GM12878 (cell line): ENCODE results near the gene DHX40. TPM values are rescaled to one million over a fixed set of nuclear protein-coding genes. Genes with fewer than 3 reads are reported as not detected.

Source experiments
- ATAC-seq: fragments of 200-7000 bp; cut with Tn5 transposase; 3 replicates; pipeline ENCODE4 v1.9.1; 2020; ENCODE audit warnings: mild to moderate bottlenecking, moderate library complexity
- BruUV-seq: library from RNA; stranded (reverse); fragments of 400-500 nt; replicated peaks from 2 replicates; lab custom pipeline; 2021; lab: Mats Ljungman, UMichigan
- CTCF ChIA-PET: fragments of 300-600 bp; sonication (Branson Sonifier 250); formaldehyde crosslinking; extraction: SDS; loops from one replicate; lab custom pipeline; 2021; ENCODE audit warnings: inconsistent platforms; lab: Yijun Ruan, JAX
- POLR2A ChIA-PET: fragments of 350-600 bp; formaldehyde crosslinking; extraction: SDS; loops from one replicate; lab custom pipeline; 2021; ENCODE audit warnings: inconsistent platforms; lab: Charles Lee
- RAD21 ChIA-PET: fragments of 300-600 bp; sonication (Branson Sonifier 250); formaldehyde crosslinking; loops from one replicate; lab custom pipeline; 2023; ENCODE audit warnings: antibody characterized with exemption; ENCODE audit not compliant: unreplicated experiment; lab: Charles Lee
- SMC1A ChIA-PET: fragments of 300-600 bp; sonication (Branson Sonifier 250); formaldehyde crosslinking; loops from one replicate; lab custom pipeline; 2023; ENCODE audit not compliant: unreplicated experiment, uncharacterized antibody; lab: Charles Lee
- DNase-seq: peaks from one replicate; pipeline ENCODE4 v3.0.0-alpha.2; 2011; ENCODE audit warnings: low read depth, low spot score
- FAIRE-seq: peaks from 3 replicates; lab custom pipeline; 2011; peaks lifted over from hg19 to GRCh38; lab: Jason Lieb, UNC
- H2AFZ ChIP-seq: 2 replicates; pipeline ENCODE4 v1.6.0; 2011; ENCODE audit warnings: low read depth, low read length, control low read depth; ENCODE audit not compliant: control insufficient read depth
- H3K27ac ChIP-seq: 2 replicates; pipeline ENCODE4 v1.5.1; 2011; ENCODE audit warnings: control low read depth; ENCODE audit not compliant: control insufficient read depth, insufficient read depth
- H3K27me3 ChIP-seq, 2 experiments: replicated peaks in 1 of 2; 2 replicates each; pipeline versions ENCODE4 v1.6.0 to v1.6.1; 2011; ENCODE audit warnings: low read length in 1 of 2; ENCODE audit not compliant: control insufficient read depth in 2 of 2, insufficient read depth in 2 of 2
- H3K36me3 ChIP-seq, 2 experiments: 2 replicates each; pipeline ENCODE4 v1.5.1; 2011; ENCODE audit warnings: low read length in 1 of 2; ENCODE audit not compliant: control insufficient read depth in 2 of 2, insufficient read depth in 2 of 2
- H3K4me1 ChIP-seq: 2 replicates; pipeline ENCODE4 v1.6.1; 2011; ENCODE audit warnings: mild to moderate bottlenecking, low read length, moderate library complexity, mixed read lengths; ENCODE audit not compliant: control insufficient read depth, insufficient read depth
- H3K4me2 ChIP-seq: 2 replicates; pipeline ENCODE4 v1.6.0; 2011; ENCODE audit warnings: control low read depth; ENCODE audit not compliant: control insufficient read depth, insufficient read depth
- H3K4me3 ChIP-seq: fragments of 200-600 bp; sonication (generic); 2 replicates; pipeline ENCODE4 v1.5.1; 2016
- H3K79me2 ChIP-seq: 2 replicates; pipeline ENCODE4 v1.6.0; 2011; ENCODE audit warnings: low read length; ENCODE audit not compliant: control insufficient read depth, insufficient read depth
- H3K9ac ChIP-seq: 2 replicates; pipeline ENCODE4 v1.8.0; 2011; ENCODE audit warnings: low read length, control low read depth, mixed read lengths; ENCODE audit not compliant: control insufficient read depth, insufficient read depth
- H3K9me3 ChIP-seq: replicated peaks from 3 replicates; pipeline ENCODE4 v1.5.1; 2011; ENCODE audit warnings: mild to moderate bottlenecking, low read length; ENCODE audit not compliant: control insufficient read depth, insufficient read depth
- H4K20me1 ChIP-seq: 2 replicates; pipeline ENCODE4 v1.6.0; 2011; ENCODE audit not compliant: control insufficient read depth, insufficient read depth
- ETV6 ChIP-seq, 2 experiments: fragments of 450-650 bp in 1 of 2; IDR thresholded peaks in 1 of 2; conservative IDR thresholded peaks in 1 of 2; 2 replicates each; pipeline ENCODE4 v1.6.1; 2014; ENCODE audit warnings: antibody characterized with exemption in 1 of 2, borderline replicate concordance in 1 of 2, low read depth in 1 of 2, mild to moderate bottlenecking in 1 of 2, moderate library complexity in 1 of 2
- FOS ChIP-seq: IDR thresholded peaks from 3 replicates; pipeline ENCODE4 v1.6.1; 2011; ENCODE audit warnings: borderline replicate concordance; ENCODE audit not compliant: insufficient read length; ENCODE audit errors: extremely low read depth
- JUNB ChIP-seq: IDR thresholded peaks from 2 replicates; pipeline ENCODE4 v1.6.1; 2016; ENCODE audit warnings: antibody characterized with exemption, mild to moderate bottlenecking
- NR2F1 ChIP-seq: fragments of 450-650 bp; conservative IDR thresholded peaks from 2 replicates; pipeline ENCODE4 v1.6.1; 2017; ENCODE audit warnings: mild to moderate bottlenecking
- NRF1 ChIP-seq: conservative IDR thresholded peaks from 2 replicates; pipeline ENCODE4 v1.6.1; 2011; ENCODE audit warnings: mild to moderate bottlenecking, low read depth, low read length, improper control_type of control experiment
- POLR2AphosphoS2 ChIP-seq: IDR thresholded peaks from 2 replicates; pipeline ENCODE4 v1.6.1; 2011; ENCODE audit warnings: low read depth, mild to moderate bottlenecking, low read length, improper control_type of control experiment, moderate library complexity
- RAD21 ChIP-seq: IDR thresholded peaks from 2 replicates; pipeline ENCODE4 v1.6.1; 2011; ENCODE audit warnings: mild to moderate bottlenecking, low read depth, low read length, moderate library complexity; ENCODE audit not compliant: insufficient read depth
- STAT1 ChIP-seq: fragments of 450-650 bp; conservative IDR thresholded peaks from 2 replicates; pipeline ENCODE4 v1.6.1; 2014; ENCODE audit warnings: antibody characterized with exemption, mild to moderate bottlenecking
- TCF12 ChIP-seq: IDR thresholded peaks from 2 replicates; pipeline ENCODE4 v1.6.1; 2011; ENCODE audit warnings: low read depth, mild to moderate bottlenecking, low read length
- ZNF217 ChIP-seq: fragments of 450-650 bp; IDR thresholded peaks from 2 replicates; pipeline ENCODE4 v1.6.1; 2017; ENCODE audit warnings: antibody characterized with exemption, mild to moderate bottlenecking
- ZNF24 ChIP-seq: fragments of 450-650 bp; IDR thresholded peaks from 2 replicates; pipeline ENCODE4 v1.6.1; 2017; ENCODE audit warnings: antibody characterized with exemption, mild to moderate bottlenecking
- ZNF274 ChIP-seq: IDR thresholded peaks from one replicate; pipeline ENCODE4 v1.8.0; 2011; ENCODE audit not compliant: insufficient read length, insufficient read depth
- WGBS: methylation state at CpG from one replicate; pipeline ENCODE4 v1.1.6; 2016; ENCODE audit warnings: low lambda C conversion rate; ENCODE audit not compliant: insufficient replicate concordance, insufficient coverage; ENCODE audit errors: missing lambda C conversion rate; 5-methylcytosine and 5-hydroxymethylcytosine counted together
- in situ Hi-C: fragments of 300-500 bp; cut with MboI; formaldehyde crosslinking; loops from 9 replicates; pipeline ENCODE4 v1.14.3; 2018; ENCODE audit warnings: mixed read lengths
- intact Hi-C: fragments of 100-400 bp; cut with micrococcal nuclease; formaldehyde crosslinking; loops from one replicate; pipeline ENCODE4 v1.14.2; 2022; ENCODE audit not compliant: unreplicated experiment
- polyA plus RNA-seq, 11 experiments: library from polyadenylated mRNA; depleted of rRNA in 4 of 11; unstranded in 6 of 11; stranded (reverse) in 5 of 11; fragments of >200 nt; fragmentation: Nextera tagmentation in 4 of 11; fragmentation: Illumina TruSeq in 1 of 11; extraction: Ambion mirVana in 4 of 11; extraction: Trizol in 1 of 11; gene quantifications; 1 replicate in 1 of 11; 2 replicates in 10 of 11; pipeline versions ENCODE4 v1.2.1 to v1.2.3, GENCODE V29; 2011 to 2016; ENCODE audit warnings: inconsistent platforms in 2 of 11, missing spikeins in 2 of 11, low read depth in 1 of 11
- total RNA-seq, 4 experiments: library from RNA; depleted of rRNA in 3 of 4; stranded (reverse); fragments of >200 nt in 3 of 4; fragmentation: Illumina TruSeq in 1 of 4; extraction: Trizol in 1 of 4; gene quantifications; 2 replicates each; pipeline versions ENCODE4 v1.2.1 to v1.2.3, GENCODE V29; 2013 to 2021
- TF ChIP-seq, protein P1 (sequence below): fragments of 450-650 bp; formaldehyde crosslinking; IDR thresholded peaks from 2 replicates; pipeline ENCODE4 v1.4.0; 2022; ENCODE audit warnings: mild to moderate bottlenecking, moderate library complexity
- TF ChIP-seq, protein P2 (sequence below): fragments of 450-650 bp; IDR thresholded peaks from 2 replicates; pipeline ENCODE4 v1.6.1; 2018; ENCODE audit warnings: mild to moderate bottlenecking, low read depth, moderate library complexity; ENCODE audit not compliant: partially characterized antibody
- TF ChIP-seq, protein P3 (sequence below): fragments of 450-650 bp; IDR thresholded peaks from 2 replicates; pipeline ENCODE4 v1.6.1; 2017; ENCODE audit warnings: mild to moderate bottlenecking, moderate library complexity

DHX40 gene
- total and polyA plus RNA-seq, 10 of the 15 experiments (the other 5 are each of a cell fraction or from before 2014, with no cell fraction given), result 4.8 to 29.2 (median 12.0) TPM

DNA sequence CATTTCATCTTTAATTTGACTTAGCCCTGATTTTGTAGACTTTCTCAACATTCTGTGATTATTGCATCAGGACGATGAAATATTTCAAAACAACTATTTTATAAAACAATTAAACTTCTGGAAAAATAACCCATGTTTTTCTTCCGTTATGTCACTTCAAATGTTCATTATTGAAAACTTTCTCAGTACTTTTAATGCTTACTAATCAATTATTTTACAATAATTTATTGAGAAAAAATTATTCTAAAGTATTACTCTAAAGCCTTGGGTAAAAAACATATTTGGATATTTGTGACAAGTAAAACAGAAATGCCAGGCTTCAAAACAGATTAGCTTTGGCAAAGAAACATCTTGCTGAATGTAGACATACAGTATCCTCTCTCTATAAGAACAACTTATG, 46.3 kb upstream of the DHX40 start:
- no peaks in the 10 kb centered on the region for H3K27me3 ChIP-seq
- ChIA-PET SMC1A (interaction anchor here (0.6 to 1.8 kb wide), 6 partner anchors 13 to 247 kb away, joined by 3 to 7 read pairs (median 3); no protein-coding TSS in a partner anchor), CTCF (interaction anchor here (0.6 to 2.0 kb wide), 9 partner anchors 46 to 518 kb away, joined by 3 to 8 read pairs (median 5); partner anchors contain the start of gene DHX40), RAD21 (interaction anchor here (1.3 kb wide), 1 partner anchor 395 kb away, joined by 3 read pairs; no protein-coding TSS in a partner anchor), POLR2A (no interaction called here)
- BruUV-seq, result no TSS peak
- H3K4me1 ChIP-seq, result no peaks in the 10 kb centered on the region
- H3K79me2 ChIP-seq, result no peaks in the 10 kb centered on the region
- DNase-seq (no peak), ATAC-seq (no peak), FAIRE-seq (no peak)
- H3K27ac ChIP-seq, result no peak overlapping the region
- no peak overlapping the region for H3K4me2 ChIP-seq
- intact Hi-C loops (no loop called here), in situ Hi-C loops (no loop called here)
- H4K20me1 ChIP-seq, result no peaks in the 10 kb centered on the region
- no peak overlapping the region for H3K4me3 ChIP-seq
- WGBS, result 27% methylated on average over 2 of the region's 2 CpGs
- no peak overlapping the region for H2AFZ ChIP-seq
- no peaks in the 10 kb centered on the region for H3K36me3 ChIP-seq
- H3K9me3 ChIP-seq, result no peaks in the 10 kb centered on the region
- H3K9ac ChIP-seq, result no peak overlapping the region
- TF ChIP-seq, protein P1, sequence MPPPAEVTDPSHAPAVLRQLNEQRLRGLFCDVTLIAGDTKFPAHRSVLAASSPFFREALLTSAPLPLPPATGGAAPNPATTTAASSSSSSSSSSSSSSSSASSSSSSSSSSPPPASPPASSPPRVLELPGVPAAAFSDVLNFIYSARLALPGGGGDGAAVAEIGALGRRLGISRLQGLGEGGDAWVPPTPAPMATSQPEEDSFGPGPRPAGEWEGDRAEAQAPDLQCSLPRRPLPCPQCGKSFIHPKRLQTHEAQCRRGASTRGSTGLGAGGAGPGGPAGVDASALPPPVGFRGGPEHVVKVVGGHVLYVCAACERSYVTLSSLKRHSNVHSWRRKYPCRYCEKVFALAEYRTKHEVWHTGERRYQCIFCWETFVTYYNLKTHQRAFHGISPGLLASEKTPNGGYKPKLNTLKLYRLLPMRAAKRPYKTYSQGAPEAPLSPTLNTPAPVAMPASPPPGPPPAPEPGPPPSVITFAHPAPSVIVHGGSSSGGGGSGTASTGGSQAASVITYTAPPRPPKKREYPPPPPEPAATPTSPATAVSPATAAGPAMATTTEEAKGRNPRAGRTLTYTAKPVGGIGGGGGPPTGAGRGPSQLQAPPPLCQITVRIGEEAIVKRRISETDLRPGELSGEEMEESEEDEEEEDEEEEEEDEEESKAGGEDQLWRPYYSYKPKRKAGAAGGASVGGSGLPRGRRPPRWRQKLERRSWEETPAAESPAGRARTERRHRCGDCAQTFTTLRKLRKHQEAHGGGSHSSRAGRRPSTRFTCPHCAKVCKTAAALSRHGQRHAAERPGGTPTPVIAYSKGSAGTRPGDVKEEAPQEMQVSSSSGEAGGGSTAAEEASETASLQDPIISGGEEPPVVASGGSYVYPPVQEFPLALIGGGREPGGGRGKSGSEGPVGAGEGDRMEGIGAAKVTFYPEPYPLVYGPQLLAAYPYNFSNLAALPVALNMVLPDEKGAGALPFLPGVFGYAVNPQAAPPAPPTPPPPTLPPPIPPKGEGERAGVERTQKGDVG (CRISPR knock-in tag), result no peak
- TF ChIP-seq JUNB (no peak), ZNF24 (no peak), NRF1 (no peak), STAT1 (no peak), FOS (no peak), NR2F1 (no peak), ETV6 (conservative IDR thresholded peaks at IDR 0.05 in 1 of 2, IDR thresholded peaks at IDR 0.05 in 1 of 2; ENCODE audit: borderline replicate concordance in 1 of 2, low read depth in 1 of 2) (no peak), ZNF217 (no peak), POLR2AphosphoS2 (no peak), ZNF274 (no peak), TCF12 (no peak), RAD21 (no peak)
- TF ChIP-seq, protein P2, sequence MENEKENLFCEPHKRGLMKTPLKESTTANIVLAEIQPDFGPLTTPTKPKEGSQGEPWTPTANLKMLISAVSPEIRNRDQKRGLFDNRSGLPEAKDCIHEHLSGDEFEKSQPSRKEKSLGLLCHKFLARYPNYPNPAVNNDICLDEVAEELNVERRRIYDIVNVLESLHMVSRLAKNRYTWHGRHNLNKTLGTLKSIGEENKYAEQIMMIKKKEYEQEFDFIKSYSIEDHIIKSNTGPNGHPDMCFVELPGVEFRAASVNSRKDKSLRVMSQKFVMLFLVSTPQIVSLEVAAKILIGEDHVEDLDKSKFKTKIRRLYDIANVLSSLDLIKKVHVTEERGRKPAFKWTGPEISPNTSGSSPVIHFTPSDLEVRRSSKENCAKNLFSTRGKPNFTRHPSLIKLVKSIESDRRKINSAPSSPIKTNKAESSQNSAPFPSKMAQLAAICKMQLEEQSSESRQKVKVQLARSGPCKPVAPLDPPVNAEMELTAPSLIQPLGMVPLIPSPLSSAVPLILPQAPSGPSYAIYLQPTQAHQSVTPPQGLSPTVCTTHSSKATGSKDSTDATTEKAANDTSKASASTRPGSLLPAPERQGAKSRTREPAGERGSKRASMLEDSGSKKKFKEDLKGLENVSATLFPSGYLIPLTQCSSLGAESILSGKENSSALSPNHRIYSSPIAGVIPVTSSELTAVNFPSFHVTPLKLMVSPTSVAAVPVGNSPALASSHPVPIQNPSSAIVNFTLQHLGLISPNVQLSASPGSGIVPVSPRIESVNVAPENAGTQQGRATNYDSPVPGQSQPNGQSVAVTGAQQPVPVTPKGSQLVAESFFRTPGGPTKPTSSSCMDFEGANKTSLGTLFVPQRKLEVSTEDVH, result no peak
- TF ChIP-seq, protein P3, sequence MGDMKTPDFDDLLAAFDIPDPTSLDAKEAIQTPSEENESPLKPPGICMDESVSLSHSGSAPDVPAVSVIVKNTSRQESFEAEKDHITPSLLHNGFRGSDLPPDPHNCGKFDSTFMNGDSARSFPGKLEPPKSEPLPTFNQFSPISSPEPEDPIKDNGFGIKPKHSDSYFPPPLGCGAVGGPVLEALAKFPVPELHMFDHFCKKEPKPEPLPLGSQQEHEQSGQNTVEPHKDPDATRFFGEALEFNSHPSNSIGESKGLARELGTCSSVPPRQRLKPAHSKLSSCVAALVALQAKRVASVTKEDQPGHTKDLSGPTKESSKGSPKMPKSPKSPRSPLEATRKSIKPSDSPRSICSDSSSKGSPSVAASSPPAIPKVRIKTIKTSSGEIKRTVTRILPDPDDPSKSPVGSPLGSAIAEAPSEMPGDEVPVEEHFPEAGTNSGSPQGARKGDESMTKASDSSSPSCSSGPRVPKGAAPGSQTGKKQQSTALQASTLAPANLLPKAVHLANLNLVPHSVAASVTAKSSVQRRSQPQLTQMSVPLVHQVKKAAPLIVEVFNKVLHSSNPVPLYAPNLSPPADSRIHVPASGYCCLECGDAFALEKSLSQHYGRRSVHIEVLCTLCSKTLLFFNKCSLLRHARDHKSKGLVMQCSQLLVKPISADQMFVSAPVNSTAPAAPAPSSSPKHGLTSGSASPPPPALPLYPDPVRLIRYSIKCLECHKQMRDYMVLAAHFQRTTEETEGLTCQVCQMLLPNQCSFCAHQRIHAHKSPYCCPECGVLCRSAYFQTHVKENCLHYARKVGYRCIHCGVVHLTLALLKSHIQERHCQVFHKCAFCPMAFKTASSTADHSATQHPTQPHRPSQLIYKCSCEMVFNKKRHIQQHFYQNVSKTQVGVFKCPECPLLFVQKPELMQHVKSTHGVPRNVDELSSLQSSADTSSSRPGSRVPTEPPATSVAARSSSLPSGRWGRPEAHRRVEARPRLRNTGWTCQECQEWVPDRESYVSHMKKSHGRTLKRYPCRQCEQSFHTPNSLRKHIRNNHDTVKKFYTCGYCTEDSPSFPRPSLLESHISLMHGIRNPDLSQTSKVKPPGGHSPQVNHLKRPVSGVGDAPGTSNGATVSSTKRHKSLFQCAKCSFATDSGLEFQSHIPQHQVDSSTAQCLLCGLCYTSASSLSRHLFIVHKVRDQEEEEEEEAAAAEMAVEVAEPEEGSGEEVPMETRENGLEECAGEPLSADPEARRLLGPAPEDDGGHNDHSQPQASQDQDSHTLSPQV, result no peak
